GF-D8 (cell line): ENCODE measurements around the gene ABHD10.

Source experiments
- DNase-seq: peaks from one replicate; lab custom pipeline; 2025; lab: John Stamatoyannopoulos, UW

Gene ABHD10

GRCh38 chr3:111965484-111965883 is 13.3 kb upstream of the ABHD10 start:
- DNase-seq = no peak

- peak; percentile 2 for DNase-seq
These were observed 11.8 kb upstream of the ABHD10 start for GRCh38 chr3:111967068-111967467.

GRCh38 chr3:111967651-111968274 is 11.1 kb upstream of the ABHD10 start:
- peak; percentile 30 for DNase-seq

GRCh38 chr3:111968319-111969054 is 10.3 kb upstream of the ABHD10 start:
- no peak for DNase-seq

GRCh38 chr3:111970376-111970775 is 8.4 kb upstream of the ABHD10 start:
- no peak for DNase-seq

- DNase-seq = no peak
These were observed 7.2 kb upstream of the ABHD10 start for GRCh38 chr3:111971533-111972130.

- DNase-seq = no peak
These were observed 5.9 kb upstream of the ABHD10 start for GRCh38 chr3:111972891-111973290.

- DNase-seq = no peak
These were observed 3.7 kb upstream of the ABHD10 start for GRCh38 chr3:111975131-111975530.

GRCh38 chr3:111976254-111976653 is 2.6 kb upstream of the ABHD10 start:
- DNase-seq = no peak

GRCh38 chr3:111979434-111980038 is 710 bp downstream of the ABHD10 start:
- peak; percentile 44 for DNase-seq

- DNase-seq = no peak
These were observed 2.1 kb downstream of the ABHD10 start for GRCh38 chr3:111980716-111981456.

- DNase-seq = no peak
These were observed 2.6 kb downstream of the ABHD10 start for GRCh38 chr3:111981457-111981763.

- DNase-seq = no peak
These were observed 5.9 kb downstream of the ABHD10 start for GRCh38 chr3:111984636-111985298.

- no peak for DNase-seq
These were observed 8.0 kb downstream of the ABHD10 start for GRCh38 chr3:111986800-111987199.

- DNase-seq = no peak
These were observed 10.3 kb downstream of the ABHD10 start for GRCh38 chr3:111989061-111989678.

- no peak for DNase-seq
These were observed 14.2 kb downstream of the ABHD10 start for GRCh38 chr3:111993038-111993437.

GRCh38 chr3:111998636-111999483 is 20.0 kb downstream of the ABHD10 start, which contains the start of gene TAGLN3:
Gene TAGLN3, plus strand, starts transcription at chr3:111998922. Its CDS starts 501 bp downstream, at chr3:111999423.
- DNase-seq = no peak

- DNase-seq = no peak
These were observed 20.9 kb downstream of the ABHD10 start for GRCh38 chr3:111999484-112000324.

GRCh38 chr3:112000367-112000771 is 21.5 kb downstream of the ABHD10 start:
- no peak for DNase-seq
